ENCODE results near the gene KLHL29. TPM values are rescaled to one million over a fixed set of nuclear protein-coding genes. Genes with fewer than 3 reads are reported as not detected.

KLHL29 gene
- total and polyA plus RNA-seq, 9 donors = 3.0 to 6.6 (median 3.9) TPM

DNA sequence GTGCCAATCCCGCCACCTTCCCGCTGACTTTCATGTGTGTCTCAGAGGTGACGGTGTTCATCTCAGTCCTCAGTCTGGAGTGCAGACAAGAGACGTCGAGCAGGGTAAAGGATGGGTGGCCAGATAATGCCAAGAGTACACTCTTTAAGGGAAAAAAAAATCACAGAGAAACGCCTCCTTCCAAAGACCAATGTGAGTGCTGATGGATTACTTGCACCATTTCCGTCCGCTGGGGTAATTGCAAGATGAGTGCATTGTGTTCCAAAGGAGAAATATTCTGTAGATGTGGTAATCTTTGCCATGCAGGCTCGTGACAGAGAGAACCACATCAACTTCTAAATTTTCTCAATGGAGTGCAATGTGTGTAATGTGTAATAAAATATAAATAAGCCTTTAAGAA, 81.0 kb downstream of the KLHL29 start:
- TF ChIP-seq EP300 (IDR thresholded peaks at IDR 0.05) (no peak), POLR2A (IDR thresholded peaks at IDR 0.05) (no peak)
- TF ChIP-seq, protein P1, sequence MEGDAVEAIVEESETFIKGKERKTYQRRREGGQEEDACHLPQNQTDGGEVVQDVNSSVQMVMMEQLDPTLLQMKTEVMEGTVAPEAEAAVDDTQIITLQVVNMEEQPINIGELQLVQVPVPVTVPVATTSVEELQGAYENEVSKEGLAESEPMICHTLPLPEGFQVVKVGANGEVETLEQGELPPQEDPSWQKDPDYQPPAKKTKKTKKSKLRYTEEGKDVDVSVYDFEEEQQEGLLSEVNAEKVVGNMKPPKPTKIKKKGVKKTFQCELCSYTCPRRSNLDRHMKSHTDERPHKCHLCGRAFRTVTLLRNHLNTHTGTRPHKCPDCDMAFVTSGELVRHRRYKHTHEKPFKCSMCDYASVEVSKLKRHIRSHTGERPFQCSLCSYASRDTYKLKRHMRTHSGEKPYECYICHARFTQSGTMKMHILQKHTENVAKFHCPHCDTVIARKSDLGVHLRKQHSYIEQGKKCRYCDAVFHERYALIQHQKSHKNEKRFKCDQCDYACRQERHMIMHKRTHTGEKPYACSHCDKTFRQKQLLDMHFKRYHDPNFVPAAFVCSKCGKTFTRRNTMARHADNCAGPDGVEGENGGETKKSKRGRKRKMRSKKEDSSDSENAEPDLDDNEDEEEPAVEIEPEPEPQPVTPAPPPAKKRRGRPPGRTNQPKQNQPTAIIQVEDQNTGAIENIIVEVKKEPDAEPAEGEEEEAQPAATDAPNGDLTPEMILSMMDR (IDR thresholded peaks at IDR 0.05) = no peak
- Histone ChIP-seq H3K4me1 (ENCODE audit: insufficient read depth) (peaks cover 4% of the 10 kb centered on the region), H3K4me3 (no peak overlapping the region), H3K27me3 (no peaks in the 10 kb centered on the region), H3K36me3 (no peaks in the 10 kb centered on the region), H3K9me3 (no peaks in the 10 kb centered on the region), H3K27ac (no peak overlapping the region)
- intact Hi-C loops (cut with DNase I) = no loop called here
- 87 to 95% (median 87%) methylated on average over 9 of the region's 9 CpGs for WGBS, 3 donors
- no peak for DNase-seq

- intact Hi-C loops (cut with DNase I) = no loop called here
- Histone ChIP-seq H3K9me3 (no peaks in the 10 kb centered on the region), H3K27ac (no peak overlapping the region), H3K4me1 (ENCODE audit: insufficient read depth) (peaks cover 4% of the 10 kb centered on the region), H3K36me3 (no peaks in the 10 kb centered on the region), H3K4me3 (no peak overlapping the region), H3K27me3 (no peaks in the 10 kb centered on the region)
- TF ChIP-seq EP300 (IDR thresholded peaks at IDR 0.05) = no peak
- TF ChIP-seq, protein P1 (IDR thresholded peaks at IDR 0.05) = no peak
- TF ChIP-seq POLR2A (IDR thresholded peaks at IDR 0.05) = no peak
- 91 to 96% (median 95%) methylated on average over 10 of the region's 10 CpGs for WGBS, 3 donors
- no peak for DNase-seq
These were observed 82.6 kb downstream of the KLHL29 start for GRCh38 chr2:23467618-23468017.

DNA sequence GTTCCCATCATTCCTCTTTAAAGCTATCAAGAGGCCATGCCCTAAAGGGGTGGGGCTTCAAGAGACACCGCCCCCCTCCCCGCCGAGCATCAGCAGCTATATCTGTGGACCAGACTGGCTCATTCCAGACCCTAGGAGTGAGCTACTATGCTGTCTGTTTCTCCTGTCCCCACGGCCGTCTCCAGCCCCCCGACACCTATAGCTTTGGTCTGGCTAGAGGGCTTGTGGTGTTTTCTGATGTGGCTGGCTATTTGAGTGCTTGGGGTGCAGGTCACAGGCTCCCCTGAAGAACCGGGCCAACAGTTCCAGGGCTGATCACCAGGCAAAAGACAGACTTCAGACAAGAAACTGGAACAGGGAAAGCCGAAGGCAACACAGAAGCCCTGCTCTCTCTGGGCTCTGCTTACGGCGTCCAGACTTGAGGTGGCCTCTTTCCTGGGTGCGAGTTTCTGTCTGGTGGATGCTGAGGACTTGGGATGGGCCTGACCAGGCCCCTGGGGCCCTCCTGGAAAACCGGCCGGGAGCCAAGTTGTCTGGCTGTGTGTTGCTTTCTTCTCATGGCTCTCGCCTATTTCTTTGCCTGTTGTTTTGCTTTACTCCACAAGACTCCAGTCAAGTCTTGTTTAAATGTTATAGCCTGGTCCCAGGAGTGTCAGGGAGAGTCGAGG, 83.6 kb downstream of the KLHL29 start:
- intact Hi-C loops (cut with DNase I) = no loop called here
- no peak overlapping the region for H3K27ac ChIP-seq
- H3K4me3 ChIP-seq = no peak overlapping the region
- no peaks in the 10 kb centered on the region for H3K27me3 ChIP-seq
- H3K4me1 ChIP-seq (ENCODE audit: insufficient read depth) = peaks cover 4% of the 10 kb centered on the region
- TF ChIP-seq POLR2A (IDR thresholded peaks at IDR 0.05) (no peak), EP300 (IDR thresholded peaks at IDR 0.05) (no peak)
- TF ChIP-seq, protein P1 (IDR thresholded peaks at IDR 0.05) = no peak
- WGBS, 3 donors = 84 to 89% (median 86%) methylated on average over 15 of the region's 15 CpGs
- no peaks in the 10 kb centered on the region for H3K36me3 ChIP-seq
- no peaks in the 10 kb centered on the region for H3K9me3 ChIP-seq
- DNase-seq = no peak

DNA sequence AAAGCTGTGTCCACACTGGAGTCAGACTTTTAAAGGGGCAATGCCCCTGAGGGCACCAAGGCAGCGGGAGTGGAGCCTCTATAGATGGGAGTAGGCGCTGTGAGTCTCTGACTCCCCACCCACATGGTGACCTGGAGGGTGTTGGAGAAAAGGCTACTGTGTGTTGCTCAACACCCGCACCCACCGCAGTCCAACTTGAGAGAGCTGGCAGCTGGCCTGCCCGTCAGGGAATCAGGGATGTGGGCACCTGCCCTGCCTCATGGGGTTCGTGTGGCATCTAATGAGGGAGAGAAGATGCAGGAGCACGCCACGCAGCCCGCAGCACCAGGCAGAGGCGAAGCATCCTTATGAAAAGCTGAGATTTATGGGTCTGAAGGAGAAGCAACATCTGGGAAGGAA, 84.2 kb downstream of the KLHL29 start:
- no peaks in the 10 kb centered on the region for H3K27me3 ChIP-seq
- H3K4me3 ChIP-seq = no peak overlapping the region
- TF ChIP-seq POLR2A (IDR thresholded peaks at IDR 0.05) = no peak
- TF ChIP-seq, protein P1 (IDR thresholded peaks at IDR 0.05) = no peak
- TF ChIP-seq EP300 (IDR thresholded peaks at IDR 0.05) = no peak
- H3K27ac ChIP-seq = no peak overlapping the region
- no peak for DNase-seq
- intact Hi-C loops (cut with DNase I) = no loop called here
- no peaks in the 10 kb centered on the region for H3K36me3 ChIP-seq
- WGBS, 3 donors = 85 to 95% (median 94%) methylated on average over 10 of the region's 10 CpGs
- H3K9me3 ChIP-seq = no peaks in the 10 kb centered on the region
- H3K4me1 ChIP-seq (ENCODE audit: insufficient read depth) = peaks cover 4% of the 10 kb centered on the region

All from ovary (tissue), 9 donors.